HG02642 (cell line): Measurements from ENCODE around the gene HMCN2.
"Not testable (repeated sequence)": the region's sequence is repeated elsewhere in the genome, so short reads cannot be mapped to it uniquely, and the experiment has no call there.

Experiments
- ATAC-seq: cut with Tn5 transposase; IDR thresholded peaks from one replicate; pipeline ENCODE4 v1.9.1; 2021; ENCODE audit warnings: mild to moderate bottlenecking; ENCODE audit not compliant: unreplicated experiment, poor library complexity

HMCN2 gene

GRCh38 chr9:130382096-130382495 lies 116.5 kb downstream of the HMCN2 start:
- no peak for ATAC-seq

- ATAC-seq = no peak
Observed at GRCh38 chr9:130382636-130383349, 117.2 kb downstream of the HMCN2 start.

DNA sequence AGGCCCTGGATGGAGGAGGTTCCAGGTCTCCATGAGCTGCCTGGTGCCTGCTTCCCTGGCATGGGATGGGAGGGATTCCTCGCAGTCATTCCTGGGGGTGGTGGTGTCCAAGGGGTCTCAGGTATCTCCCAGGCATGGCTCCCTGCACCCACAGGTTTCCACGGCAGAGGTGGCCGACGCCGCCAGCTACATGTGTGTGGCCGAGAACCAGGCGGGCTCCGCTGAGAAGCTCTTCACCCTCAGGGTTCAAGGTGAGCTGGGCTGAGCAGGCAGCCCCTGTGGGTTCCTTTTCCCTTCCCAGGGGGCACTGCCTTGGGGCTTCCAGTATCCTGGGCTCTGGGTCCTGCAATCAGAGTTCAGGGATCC lies 117.8 kb downstream of the HMCN2 start:
- ATAC-seq = no peak

DNA sequence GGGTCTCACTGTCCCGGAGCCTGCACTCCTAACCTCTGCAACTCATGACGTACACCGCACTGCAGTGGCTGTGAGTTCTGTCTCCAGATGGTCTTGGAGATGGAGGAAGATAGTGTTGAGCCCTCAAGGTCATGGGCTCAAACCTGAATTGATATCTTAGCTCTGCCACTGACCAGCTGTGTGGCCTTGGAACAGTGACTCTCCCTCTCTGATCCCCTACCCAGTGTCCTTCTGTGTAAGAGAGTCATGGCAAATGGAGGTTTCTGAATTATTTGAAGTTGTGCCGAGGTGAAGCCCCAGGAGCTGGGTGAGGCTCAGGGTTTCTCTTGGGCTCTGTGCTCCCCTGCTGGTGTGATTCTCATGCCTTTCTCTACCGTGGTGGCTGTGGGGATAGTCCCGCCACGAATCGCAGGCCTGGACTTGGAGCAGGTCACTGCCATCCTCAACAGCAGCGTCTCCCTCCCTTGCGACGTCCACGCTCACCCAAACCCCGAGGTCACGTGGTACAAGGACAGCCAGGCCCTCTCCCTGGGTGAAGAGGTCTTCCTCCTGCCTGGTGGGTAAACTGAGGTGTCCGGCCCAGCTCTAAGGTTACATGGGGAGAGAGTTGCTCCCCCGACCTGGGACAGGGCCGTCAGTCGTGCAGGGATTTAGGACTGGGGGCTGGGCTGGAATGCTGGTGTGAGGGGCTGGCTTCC lies 118.6 kb downstream of the HMCN2 start:
- no peak for ATAC-seq

GRCh38 chr9:130385257-130385656 lies 119.7 kb downstream of the HMCN2 start:
- ATAC-seq = no peak

DNA sequence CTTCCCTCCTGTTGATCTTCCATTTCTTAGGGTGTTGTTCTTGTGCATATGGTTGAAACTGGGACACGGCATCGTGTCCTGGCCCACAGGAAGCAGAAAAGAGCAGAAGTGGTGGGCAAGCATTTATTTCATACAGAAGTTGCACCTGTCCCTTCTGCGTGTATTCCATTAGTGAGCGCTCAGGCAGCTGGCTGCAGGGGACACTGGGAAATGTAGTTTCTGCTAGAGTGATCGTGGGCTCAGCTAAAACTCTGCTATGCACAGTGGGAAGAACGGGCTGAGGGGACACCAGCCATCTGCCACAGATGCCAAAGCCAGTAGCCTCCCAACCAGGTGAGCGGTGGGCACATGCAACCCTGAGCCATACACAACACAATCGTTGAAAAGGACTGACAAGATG lies 121.8 kb downstream of the HMCN2 start:
- no peak for ATAC-seq

DNA sequence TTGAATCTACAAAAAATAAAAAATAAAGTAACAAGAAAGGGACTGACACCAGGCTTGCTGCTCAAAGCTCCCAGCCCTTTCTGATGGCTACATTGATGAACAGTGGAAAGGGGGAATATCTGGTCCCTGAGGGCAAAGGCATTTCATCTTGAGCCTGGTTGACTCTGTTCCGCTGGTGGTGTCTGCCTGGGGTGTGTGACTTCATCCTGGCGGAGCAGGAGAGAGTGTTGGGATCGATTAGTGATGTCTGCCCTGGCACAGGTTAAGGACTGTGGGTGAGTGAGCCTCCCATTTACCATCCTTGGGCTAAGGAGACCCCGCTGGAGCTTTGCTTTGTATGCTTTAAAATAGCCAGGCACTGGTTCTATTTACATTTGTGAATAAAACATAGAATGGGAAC lies 122.3 kb downstream of the HMCN2 start:
- ATAC-seq = no peak

DNA sequence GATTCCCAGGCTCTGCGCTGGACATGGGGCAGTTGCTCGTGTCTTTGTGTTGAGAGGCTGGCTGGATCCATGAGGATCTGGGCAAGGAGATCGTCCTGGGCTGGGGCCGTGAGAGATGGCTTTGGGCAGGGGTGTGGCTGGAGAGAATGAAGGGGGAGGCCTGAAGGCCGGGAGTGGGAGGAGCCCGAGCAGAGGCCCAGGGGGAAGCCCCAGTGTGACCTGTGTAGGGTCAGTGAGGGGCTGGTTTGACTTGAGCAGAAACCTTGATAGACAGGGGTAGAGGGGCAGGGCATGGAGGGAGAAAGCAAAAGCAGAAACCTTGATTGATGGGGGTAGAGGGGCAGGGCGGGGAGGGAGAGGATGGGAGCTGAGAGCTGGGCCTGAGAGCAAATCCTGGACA lies 124.8 kb downstream of the HMCN2 start:
- ATAC-seq = no peak

- no peak for ATAC-seq
Observed at GRCh38 chr9:130390986-130391385, 125.4 kb downstream of the HMCN2 start.

DNA sequence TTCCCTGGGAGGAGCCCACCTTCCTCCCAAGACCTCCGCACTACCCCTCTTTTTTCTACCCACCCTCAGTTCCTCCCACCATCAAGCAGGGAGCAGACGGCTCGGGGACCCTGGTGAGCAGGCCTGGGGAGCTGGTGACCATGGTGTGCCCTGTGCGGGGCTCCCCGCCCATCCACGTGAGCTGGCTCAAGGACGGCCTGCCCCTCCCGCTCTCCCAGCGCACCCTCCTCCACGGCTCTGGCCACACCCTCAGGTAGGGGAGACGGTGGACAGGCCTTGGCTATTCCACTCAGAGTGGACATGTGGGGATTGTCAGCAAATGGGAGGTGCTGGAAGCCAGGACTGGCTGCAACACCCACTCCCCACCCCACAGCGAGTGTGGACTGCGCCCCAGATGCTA lies 126.3 kb downstream of the HMCN2 start:
- no peak for ATAC-seq

DNA sequence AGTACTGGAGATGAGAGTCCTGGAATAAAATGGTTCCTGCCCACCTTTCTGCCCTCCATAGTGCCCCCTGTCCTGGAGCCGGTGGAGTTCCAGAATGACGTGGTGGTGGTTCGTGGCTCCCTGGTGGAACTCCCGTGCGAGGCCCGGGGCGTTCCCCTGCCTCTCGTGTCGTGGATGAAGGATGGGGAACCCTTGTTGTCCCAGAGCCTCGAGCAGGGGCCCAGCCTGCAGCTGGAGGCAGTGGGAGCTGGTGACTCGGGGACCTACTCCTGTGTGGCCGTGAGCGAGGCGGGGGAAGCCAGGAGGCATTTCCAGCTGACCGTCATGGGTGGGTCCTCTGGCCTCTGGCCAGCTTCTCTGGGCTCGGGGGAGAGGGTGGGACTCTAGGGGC lies 128.1 kb downstream of the HMCN2 start:
- ATAC-seq = no peak

DNA sequence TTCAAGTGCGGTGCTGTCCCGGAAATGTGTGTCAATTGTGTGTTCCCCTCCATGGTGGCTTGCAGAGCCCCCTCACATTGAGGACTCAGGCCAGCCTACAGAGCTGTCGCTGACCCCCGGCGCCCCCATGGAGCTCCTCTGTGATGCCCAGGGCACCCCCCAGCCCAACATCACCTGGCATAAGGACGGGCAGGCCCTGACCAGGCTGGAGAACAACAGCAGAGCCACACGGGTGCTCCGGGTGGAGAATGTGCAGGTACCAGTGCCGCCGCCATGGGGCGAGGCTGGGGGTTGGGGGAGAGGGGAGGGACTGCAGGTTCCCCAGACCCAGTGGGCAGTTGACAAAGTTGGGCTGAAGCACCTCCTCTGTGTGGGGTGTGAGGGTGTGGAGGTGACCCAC lies 128.8 kb downstream of the HMCN2 start:
- no peak for ATAC-seq

DNA sequence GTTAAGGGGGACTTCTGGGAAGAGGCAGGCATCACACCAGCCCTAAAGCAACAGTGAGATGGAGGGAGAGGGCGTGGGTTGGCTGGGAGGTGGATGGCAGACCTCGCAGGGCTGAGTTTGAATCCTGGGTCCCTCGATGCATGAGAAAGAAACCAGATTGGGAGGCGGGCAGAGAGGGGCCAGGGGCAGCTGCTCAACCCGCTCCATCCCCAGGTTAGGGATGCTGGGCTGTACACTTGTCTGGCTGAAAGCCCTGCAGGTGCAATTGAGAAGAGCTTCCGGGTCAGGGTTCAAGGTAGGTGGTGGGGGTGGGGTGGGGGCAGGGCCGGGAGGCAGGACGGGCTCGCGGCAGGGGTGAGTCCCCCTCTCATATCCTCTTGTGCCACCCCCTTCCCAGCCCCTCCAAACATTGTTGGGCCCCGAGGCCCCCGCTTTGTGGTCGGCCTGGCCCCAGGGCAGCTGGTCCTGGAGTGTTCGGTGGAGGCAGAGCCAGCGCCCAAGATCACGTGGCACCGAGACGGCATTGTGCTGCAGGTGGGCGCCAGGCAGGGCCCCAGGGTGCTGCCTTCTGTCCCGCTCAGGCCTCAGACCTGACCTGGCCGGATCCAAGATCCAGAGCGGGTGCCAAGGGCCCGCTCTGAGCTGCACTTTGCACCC lies 129.4 kb downstream of the HMCN2 start:
- ATAC-seq = no peak

- ATAC-seq = no peak
Observed at GRCh38 chr9:130395810-130396435, 130.4 kb downstream of the HMCN2 start.

- no peak for ATAC-seq
Observed at GRCh38 chr9:130396581-130396980, 131.0 kb downstream of the HMCN2 start.

DNA sequence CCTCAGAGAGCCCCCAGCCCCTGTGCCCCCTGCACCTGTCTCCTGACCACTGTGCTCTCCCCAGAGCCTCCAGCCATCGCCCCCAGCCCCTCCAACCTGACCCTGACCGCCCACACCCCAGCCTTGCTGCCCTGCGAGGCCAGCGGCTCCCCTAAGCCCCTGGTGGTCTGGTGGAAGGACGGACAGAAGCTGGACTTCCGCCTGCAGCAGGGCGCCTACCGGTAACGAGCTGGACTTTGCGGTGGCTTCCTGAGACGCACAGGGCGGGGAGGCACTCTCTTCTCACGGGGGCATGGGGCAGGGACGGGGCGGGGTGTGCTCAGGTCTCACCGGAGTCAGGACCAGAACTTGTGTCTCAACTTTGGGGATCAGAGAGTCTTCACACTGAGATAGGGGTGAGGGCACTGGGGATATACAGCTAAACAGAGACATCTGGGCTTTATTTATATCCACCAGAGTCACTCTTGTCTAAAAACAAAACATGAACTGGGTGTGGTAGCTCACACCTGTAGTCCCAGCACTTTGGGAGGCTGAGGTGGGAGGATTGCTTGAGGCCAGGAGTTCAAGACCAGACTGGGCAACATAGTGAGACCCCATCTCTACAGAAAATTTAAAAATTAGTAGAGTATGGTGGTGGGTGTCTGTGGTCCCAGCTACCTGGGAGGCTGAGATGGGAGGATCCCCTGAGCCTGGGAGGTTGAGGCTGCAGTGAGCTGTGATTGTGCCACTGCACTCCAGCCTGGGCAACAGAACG lies 133.1 kb downstream of the HMCN2 start:
- ATAC-seq = no peak

DNA sequence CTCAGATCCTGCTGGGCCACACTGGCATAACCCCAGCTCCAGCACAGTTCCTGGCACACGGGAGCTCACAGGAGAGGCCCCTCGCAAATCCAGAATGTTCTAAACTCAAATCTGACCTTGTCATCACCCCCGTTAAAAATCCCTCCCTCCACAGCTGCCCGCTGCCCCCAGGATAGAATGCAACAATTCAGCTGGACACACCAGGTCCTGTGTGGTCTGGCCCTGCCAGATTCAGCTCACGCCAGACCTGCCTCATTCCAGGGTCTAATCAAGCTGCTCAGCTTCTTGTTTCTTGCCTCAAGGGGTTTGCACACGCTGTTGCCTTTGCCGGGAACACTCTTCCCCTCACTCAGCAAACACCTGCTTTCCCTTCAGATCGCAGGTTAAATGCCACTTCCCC lies 134.2 kb downstream of the HMCN2 start:
- ATAC-seq = no peak

- ATAC-seq = no peak
Observed at GRCh38 chr9:130400870-130401269, 135.3 kb downstream of the HMCN2 start.

GRCh38 chr9:130401742-130402141 lies 136.2 kb downstream of the HMCN2 start:
- not testable (repeated sequence) for ATAC-seq

- no peak for ATAC-seq
Observed at GRCh38 chr9:130402243-130402642, 136.7 kb downstream of the HMCN2 start.
